HG03066 (cell line): ENCODE measurements around the gene RGL1.
"Not testable (repeated sequence)": the region's sequence is repeated elsewhere in the genome, so short reads cannot be mapped to it uniquely, and the experiment has no call there.

ENCODE experiments used
- ATAC-seq: cut with Tn5 transposase; IDR thresholded peaks from one replicate; pipeline ENCODE4 v1.9.1; 2021; ENCODE audit warnings: low read depth; ENCODE audit not compliant: unreplicated experiment

The RGL1 gene

GRCh38 chr1:183804916-183805841 is at the start of gene RGL1:
Gene RGL1, plus strand, starts transcription at chr1:183805120. Its CDS starts 178 bp downstream, at chr1:183805298.
- ATAC-seq = peak; percentile 56

- ATAC-seq = no peak
These were observed 48.6 kb upstream of the RGL1 start for GRCh38 chr1:183756326-183756725.

- no peak for ATAC-seq
These were observed 47.9 kb upstream of the RGL1 start for GRCh38 chr1:183757061-183757460.

GRCh38 chr1:183758913-183759312 is 46.0 kb upstream of the RGL1 start:
- ATAC-seq = no peak

- no peak for ATAC-seq
These were observed 44.3 kb upstream of the RGL1 start for GRCh38 chr1:183760661-183761060.

- ATAC-seq = no peak
These were observed 43.0 kb upstream of the RGL1 start for GRCh38 chr1:183761871-183762270.

GRCh38 chr1:183762856-183763255 is 42.1 kb upstream of the RGL1 start:
- ATAC-seq = not testable (repeated sequence)

GRCh38 chr1:183764981-183765380 is 39.9 kb upstream of the RGL1 start:
- no peak for ATAC-seq

- no peak for ATAC-seq
These were observed 34.7 kb upstream of the RGL1 start for GRCh38 chr1:183769956-183770815.

- ATAC-seq = no peak
These were observed 34.1 kb upstream of the RGL1 start for GRCh38 chr1:183770816-183771128.

- ATAC-seq = no peak
These were observed 31.2 kb upstream of the RGL1 start for GRCh38 chr1:183773482-183774274.

- ATAC-seq = no peak
These were observed 30.0 kb upstream of the RGL1 start for GRCh38 chr1:183774938-183775337.

- no peak for ATAC-seq
These were observed 28.2 kb upstream of the RGL1 start for GRCh38 chr1:183776731-183777130.

GRCh38 chr1:183777328-183777727 is 27.6 kb upstream of the RGL1 start:
- ATAC-seq = no peak

- no peak for ATAC-seq
These were observed 26.9 kb upstream of the RGL1 start for GRCh38 chr1:183778045-183778444.

GRCh38 chr1:183778568-183779433 is 26.1 kb upstream of the RGL1 start:
- no peak for ATAC-seq

- no peak for ATAC-seq
These were observed 24.8 kb upstream of the RGL1 start for GRCh38 chr1:183780159-183780558.

- ATAC-seq = no peak
These were observed 24.2 kb upstream of the RGL1 start for GRCh38 chr1:183780757-183781156.

- no peak for ATAC-seq
These were observed 21.6 kb upstream of the RGL1 start for GRCh38 chr1:183783342-183783741.
